ENCODE data around the gene ATF7.

ATF7 gene

DNA sequence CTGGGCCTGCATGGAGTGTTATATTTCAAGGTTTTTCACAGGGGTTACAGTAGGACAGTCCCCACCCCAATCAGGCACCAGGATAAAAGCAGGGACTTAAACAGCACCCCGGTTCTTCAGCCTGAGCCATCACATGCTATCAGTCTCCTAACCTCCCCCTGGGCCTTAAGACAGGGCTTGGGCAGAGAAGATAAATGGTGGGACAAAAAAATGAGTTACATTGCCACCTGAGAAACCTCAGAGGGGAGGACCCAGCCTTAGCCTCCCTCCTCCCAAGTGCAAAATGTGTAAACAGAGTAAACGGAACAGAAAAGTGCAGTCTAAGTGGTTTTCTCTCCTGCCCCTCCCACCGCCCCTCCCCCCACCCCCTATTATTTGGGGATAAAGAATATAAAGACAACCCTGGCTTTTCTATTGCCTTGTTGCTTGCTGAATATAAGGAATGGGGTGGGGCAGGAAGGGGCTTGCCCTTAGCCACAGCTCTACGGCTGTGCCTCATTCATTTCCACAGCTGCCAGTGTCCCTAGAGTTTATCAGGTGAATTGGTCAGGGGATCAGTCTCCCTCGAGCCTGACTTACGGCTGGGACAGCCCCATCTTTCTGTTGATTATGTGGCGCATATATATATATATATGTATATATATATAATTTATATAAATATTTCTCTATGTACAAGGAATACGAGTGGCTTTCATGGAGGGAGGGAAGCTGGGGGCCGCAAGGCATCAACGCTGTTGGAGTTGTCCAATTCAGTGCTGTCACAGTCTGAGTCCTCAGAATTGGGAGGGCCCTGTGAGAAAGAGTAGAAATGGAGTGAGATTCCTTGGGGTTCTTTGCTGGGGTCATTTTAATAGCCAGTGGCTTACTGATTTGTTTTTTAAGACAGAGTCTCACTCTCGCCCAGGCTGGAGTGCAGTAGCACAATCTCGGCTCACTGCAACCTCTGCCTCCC, 145.4 kb downstream of the ATF7 start:
- DNase-seq: no peak

DNA sequence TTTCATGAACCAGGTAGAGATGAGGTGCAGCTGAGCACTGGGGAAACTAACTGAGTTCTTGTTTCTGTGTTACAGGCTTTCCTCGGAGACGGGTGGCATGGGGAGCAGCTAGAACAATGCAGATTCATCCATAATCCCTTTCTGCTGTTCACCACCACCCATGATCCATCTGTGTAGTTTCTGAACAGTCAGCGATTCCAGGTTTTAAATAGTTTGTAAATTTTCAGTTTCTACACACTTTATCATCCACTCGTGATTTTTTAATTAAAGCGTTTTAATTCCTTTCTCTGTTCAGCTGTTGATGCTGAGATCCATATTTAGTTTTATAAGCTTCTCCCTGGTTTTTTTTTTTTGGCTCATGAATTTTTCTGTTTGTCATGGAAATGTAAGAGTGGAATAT, 146.9 kb downstream of the ATF7 start:
- no peak for DNase-seq

DNA sequence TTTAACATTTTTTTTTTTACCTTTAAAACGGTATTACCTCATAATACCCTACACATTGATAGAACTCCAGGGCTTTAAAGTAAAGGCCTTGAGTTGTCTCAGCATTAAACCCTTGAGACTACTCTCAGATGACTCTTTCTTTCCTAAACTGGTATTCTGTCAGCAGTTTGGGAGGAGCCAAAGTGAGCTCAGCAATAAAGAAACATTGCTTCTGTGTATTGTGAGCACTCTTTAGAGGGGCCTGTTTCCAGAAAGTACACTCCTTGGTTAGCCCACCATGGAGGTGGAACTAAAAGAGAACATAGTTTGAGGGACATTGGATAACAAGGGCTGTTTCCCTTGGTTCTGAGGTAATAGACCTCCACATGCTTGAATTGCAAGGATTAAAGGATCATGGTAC, 147.3 kb downstream of the ATF7 start:
- DNase-seq: no peak

DNA sequence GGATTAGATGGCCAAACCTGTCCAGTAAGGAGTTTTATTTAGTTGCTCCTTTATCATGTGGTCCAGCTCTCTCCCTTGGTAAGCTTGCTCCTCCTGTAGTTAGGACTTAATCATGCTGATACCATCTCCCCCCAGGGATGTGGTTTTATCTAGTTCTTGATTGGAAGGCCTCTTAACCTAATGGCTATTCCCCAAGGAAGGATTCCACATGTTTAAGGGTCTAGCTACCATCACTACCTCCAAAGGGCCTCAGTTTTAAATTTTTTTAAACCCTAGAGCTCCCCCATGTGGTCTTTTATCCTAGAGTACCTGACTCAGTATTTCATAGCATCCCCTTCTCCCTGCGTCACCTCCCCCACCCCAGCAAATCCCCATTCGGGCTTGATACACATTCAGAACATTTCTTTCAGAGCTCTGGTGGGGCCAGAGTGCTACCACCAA, 149.4 kb downstream of the ATF7 start:
- peak; percentile 19 for DNase-seq

DNA sequence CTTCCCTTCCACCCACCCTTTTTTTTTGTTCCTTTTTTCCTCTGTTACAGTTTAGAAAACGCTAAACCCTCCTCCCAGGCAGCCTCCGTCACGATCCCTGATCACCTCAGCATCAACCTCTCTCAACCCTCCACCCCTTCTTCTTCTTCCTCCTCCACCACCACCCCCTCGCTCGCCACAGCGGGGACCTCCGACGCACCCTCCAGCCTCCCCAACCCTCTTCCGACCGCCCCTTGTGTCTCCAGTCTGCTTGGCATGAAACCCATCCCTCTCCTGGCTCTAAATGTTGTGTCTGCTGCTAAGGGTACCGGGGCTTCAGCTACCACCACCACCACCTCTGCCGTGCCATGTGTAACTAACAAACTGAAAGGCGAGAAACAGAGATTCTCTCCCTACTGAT, 151.4 kb downstream of the ATF7 start:
- DNase-seq: no peak

DNA sequence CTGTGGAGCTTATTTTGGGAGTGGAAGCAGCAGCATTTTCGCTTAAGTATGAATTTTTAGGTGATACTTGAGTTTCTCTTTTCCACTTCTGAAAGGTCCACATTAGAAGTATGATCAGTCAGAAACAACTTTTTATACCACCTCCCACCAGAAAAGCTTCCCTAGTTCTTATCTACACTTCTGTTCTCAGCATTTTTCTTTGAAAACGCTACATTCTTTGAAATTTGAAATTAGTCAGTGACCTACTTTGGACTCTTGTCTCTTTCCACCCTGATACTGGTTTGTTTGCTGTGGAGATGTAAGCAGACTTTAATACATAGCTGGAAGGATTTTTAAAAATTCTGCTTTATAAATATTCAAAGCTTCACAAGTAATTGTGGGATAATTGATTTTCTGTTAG, 152.1 kb downstream of the ATF7 start:
- DNase-seq: no peak

DNA sequence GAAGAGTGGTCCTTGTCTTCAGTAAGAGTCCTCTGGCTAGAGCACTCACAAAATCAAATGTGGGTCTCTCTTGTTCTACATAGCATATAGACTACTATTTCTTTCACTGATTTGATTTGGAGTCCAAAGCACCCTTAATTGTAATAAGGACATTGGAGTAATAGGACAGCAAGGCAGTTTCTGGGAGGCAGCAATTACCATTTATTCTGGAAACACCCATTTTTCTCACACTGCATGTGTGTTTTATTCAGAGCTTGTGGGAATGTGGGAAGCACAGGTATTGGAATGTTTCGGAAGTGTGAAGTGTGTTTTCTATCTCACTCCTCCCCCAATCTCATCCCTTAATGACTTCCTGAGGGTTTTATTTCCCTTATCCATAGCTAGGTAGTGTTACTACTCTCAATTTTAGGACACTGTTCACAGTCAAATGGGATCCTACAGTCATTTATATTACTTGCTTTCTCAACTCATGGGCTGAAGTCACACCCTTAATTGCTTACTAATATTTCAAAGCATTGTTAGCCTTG, 154.1 kb downstream of the ATF7 start:
- DNase-seq: no peak

DNA sequence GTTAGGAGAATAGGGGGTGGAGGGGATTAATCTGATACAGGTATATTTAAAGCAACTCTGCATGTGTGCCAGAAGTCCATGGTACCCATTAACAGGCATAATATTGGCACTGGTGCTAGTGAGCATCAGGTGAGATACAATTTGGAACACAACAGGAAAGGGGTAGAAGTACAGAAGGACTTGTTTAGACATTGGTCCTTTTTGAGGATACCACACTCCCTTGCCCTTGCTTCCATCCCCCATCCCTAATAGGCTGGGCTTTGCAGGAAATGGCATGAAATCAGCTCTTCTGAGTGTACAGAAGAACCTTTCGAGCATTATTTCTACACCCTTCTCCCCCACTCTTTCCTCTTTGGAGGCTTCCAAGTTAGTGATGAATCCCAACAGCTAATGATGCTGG, 157.9 kb downstream of the ATF7 start:
- no peak for DNase-seq

DNA sequence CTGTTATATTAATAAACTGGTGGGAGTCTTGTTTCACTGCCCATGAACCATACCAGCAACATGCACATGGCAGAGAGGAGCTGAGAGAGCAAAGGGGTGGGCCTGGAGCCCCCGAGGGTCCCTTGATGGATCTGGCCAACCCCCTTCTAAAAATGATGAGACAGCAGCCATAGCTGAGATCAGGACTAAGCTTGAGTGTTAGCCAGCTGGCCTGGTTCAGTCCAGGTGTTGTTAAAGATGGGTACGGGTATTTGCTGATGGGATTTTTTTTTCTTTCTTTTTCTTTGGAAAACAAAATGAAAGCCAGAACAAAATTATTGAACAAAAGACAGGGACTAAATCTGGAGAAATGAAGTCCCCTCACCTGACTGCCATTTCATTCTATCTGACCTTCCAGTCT, 158.3 kb downstream of the ATF7 start:
- DNase-seq: no peak

DNA sequence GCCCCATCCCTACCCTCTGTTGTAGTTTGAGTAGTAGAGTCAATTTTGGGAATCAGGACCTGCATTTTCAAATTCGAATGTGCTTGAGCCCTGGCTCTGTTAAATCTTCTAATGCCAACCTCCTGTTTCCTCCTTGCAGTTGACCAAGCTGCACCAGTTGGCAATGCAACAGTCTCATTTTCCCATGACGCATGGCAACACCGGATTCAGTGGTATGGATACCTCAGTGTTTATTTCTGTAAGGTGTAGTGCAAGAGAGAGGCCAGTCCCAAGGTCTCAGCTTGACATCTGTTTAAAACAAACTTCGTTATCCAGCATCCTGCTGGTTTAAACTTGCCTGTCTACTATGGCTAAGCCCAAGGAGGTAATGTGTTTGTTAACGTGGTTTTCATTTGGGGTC, 159.1 kb downstream of the ATF7 start:
- DNase-seq: no peak

DNA sequence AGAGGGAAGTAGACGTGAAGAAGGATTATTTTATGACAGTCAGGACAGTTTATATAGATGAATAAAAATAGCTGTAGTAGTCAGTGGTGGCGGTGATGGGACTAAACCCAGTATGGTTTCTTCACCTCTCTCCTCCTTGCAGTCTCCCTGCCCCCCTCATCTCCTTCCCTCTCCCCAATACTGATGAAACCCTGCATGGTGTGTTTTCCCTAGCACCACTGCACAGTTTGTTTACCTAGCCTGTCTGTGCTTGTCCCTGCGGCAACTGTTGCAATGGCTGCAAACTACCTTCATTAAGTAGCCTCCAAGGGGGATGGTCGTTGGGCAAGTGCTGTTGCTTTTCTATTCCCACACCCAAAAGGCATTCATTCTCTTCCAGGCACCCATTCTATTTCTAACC, 159.5 kb downstream of the ATF7 start:
- no peak for DNase-seq

DNA sequence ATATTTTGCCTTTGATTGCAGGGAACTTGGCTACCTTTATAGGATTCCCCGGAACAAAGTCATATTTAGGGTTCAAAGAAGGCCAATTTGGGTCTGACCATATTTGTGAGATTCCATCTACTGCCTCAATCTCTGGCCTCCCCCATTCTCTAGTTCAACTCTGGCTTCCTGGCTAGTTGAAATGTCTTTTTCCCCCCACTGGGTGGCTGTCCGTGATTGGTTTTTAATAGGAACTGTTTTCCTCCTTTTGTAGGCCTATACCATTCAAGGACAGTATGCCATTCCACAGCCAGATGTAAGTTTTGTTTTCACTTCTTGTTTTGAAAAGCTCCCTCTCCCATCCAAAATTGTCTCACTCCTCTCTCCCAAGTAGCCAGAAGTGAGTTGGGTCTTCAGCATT, 160.5 kb downstream of the ATF7 start:
- no peak for DNase-seq

DNA sequence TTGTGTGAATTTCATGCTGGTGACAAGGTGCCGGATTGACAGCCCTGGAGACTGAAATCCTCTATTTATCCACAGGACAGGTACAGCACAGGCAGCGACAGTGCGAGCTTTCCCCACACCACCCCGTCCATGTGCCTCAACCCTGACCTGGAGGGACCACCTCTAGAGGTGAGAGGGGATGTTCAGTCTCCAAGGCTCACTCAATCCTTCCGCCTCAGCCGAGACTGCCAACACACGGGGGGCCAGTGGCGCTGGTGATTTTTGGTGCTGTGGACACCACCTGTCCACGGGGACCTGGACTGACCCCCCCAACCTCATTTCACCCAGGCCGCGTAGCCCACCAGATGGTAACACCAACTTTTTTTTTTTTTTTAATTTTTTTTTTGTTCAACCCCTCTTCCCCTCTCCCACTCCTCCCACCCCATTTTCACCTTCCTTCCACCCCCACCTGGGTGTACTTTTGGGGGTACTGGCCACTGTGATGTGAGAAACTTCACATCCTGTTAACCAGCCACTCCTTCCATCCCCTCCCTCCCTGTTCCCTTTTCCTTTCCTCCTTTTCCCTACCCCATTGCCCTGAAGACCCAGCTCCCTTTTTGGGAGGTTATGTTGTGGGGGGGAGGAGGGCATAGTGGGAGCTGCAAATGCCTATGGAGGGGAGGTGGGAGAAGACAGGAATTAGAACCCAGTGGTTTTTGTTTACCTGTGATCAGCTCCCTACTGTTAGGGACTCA, 161.3 kb downstream of the ATF7 start:
- no peak for DNase-seq

DNA sequence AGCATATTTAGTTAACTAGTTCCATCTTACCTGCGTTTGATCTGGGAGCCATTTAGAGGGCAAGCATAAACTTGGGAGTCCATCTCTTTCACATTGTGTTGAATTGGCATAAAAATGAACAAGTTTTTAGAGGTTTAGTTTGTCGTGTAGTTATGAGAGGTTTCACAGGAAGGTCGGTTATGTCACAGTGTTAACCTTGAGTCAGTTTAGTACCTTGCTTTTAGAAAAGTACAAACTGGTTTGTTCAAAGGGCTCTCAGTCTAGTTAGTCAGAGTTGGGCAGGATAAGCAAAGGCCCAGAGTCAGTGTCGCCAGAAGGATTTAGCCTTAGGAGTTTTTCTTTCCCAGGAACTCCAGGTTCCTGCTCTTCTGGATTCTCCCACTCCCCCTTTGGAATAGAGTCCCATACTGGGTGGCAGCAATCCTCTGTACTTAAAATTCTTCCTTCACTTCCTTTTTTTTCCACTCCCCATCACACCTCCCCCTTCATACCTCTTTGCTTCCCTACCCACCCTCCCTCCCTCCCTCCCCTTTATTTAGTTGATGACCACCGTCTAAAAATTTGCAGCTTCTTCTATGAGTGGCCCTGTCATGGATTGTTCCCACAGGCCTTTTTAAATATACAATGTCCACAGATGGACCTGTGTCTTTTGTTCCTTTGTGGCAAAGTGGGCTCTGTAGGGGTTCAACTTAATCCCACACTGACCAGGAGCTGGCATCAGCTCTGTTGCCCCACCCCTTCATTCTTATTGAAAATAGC, 162.2 kb downstream of the ATF7 start:
- no peak for DNase-seq

DNA sequence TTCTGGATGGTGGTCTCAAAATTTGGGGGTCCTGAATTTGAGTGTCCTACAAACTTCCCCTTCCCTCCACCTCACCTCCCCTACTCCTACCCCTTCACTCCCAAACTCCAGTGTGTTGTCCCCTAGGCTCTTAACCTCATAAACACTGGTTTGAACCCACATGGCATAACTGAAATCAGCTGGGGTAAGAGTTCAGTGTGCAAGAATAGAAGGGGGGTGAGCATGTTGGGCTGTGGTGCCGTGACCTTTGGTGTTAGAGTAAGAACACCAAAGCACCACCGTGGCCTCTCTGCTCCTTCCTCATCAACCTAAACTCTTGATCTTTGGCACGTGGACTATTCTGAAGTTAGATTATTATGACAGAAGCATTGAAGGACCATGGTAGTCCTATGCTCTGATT, 163.2 kb downstream of the ATF7 start:
- DNase-seq: no peak

DNA sequence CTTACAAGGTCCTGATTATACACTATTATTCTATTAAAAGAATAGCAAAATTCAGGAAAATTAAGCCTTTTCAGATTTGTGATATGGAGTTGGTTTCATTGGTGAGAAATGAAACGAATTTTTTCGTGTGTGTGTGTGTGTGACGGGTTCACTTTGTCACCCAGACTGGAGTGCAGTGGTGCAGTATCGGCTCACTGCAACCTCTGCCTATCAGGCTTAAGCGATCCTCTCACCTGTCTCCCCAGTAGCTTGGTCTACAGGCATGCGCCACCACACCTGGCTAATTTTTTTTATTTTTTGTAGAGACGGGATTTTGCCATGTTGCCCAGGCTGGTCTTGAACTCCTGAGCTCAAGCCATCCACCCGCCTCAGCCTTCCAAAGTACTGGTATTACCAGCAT, 164.6 kb downstream of the ATF7 start:
- no peak for DNase-seq

DNA sequence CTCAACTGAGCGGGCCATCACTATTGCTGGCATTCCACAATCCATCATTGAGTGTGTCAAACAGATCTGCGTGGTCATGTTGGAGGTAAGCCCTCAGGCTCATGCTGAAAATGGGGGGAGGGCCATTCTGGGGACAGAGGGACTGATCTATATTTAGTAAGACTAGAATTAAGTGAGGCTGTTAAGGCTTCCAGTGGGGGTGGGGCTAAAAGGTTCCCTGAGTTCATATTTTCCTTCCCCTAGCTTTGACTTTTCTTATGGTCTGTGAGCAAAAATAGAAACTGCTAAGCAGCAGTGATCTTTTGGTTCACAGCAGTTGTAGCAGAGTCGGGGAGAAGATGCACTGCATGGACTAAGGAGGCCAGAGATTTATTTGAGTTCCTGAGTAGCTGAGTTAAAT, 165.1 kb downstream of the ATF7 start:
- DNase-seq: no peak

DNA sequence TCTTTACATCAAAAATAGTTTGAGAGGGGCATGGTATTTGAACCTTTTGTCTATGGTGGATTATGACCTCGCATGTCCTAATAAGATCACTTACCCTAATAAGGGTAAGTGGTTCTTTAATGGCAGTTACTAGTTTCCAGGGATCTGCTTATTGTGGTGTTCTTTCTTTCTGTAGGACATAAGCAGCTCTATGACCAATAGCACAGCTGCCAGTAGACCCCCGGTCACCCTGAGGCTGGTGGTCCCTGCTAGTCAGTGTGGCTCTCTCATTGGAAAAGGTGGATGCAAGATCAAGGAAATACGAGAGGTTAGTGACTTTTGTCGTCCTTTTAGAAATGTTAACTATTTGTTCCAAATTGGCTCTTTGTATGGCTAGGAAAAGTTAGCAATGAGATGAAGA, 167.1 kb downstream of the ATF7 start:
- no peak for DNase-seq
